Fibroblast of lung (primary cell): ENCODE data around the gene N4BP2L2. TPM values are rescaled to one million over a fixed set of nuclear protein-coding genes. Genes with fewer than 3 reads are reported as not detected.
A peak's percentile ranks its signal among the peaks of the same experiment; 100 is the strongest.

Experiments
- DNase-seq, 2 donors: peaks; one replicate each; pipeline versions ENCODE4 v3.0.0 to v3.0.0-alpha.2; 2010; ENCODE audit warnings: low read depth in 2 of 2
- H2AFZ ChIP-seq: 2 replicates; pipeline ENCODE4 v1.5.1; 2012; ENCODE audit warnings: low read length, control low read depth, inconsistent platforms
- H3K27ac ChIP-seq: 2 replicates; pipeline ENCODE4 v1.5.1; 2011; ENCODE audit warnings: low read length, control low read depth; ENCODE audit not compliant: insufficient read depth
- H3K27me3 ChIP-seq: 2 replicates; pipeline ENCODE4 v1.5.1; 2011; ENCODE audit warnings: mild to moderate bottlenecking, low read length; ENCODE audit not compliant: control insufficient read depth, insufficient read depth
- H3K36me3 ChIP-seq: 2 replicates; pipeline ENCODE4 v1.5.1; 2011; ENCODE audit warnings: low read length; ENCODE audit not compliant: control insufficient read depth, insufficient read depth
- H3K4me1 ChIP-seq: 2 replicates; pipeline ENCODE4 v1.5.1; 2011; ENCODE audit warnings: low read length; ENCODE audit not compliant: control insufficient read depth, insufficient read depth; ENCODE audit errors: extremely low read depth
- H3K4me2 ChIP-seq: 2 replicates; pipeline ENCODE4 v1.5.1; 2011; ENCODE audit warnings: low read length, control low read depth; ENCODE audit not compliant: insufficient read depth; ENCODE audit errors: extremely low read depth
- H3K4me3 ChIP-seq, 4 experiments: fragments of 200-600 bp in 1 of 4; sonication (generic) in 1 of 4; replicated peaks in 1 of 4; 2 replicates each; pipeline ENCODE4 v1.5.1; 2011 to 2016; ENCODE audit warnings: low read length in 4 of 4, low read depth in 3 of 4, mild to moderate bottlenecking in 3 of 4, control low read depth in 2 of 4, inconsistent platforms in 1 of 4, mixed read lengths in 1 of 4; ENCODE audit not compliant: insufficient read depth in 1 of 4; ENCODE audit errors: control extremely low read depth in 1 of 4
- H3K79me2 ChIP-seq: 2 replicates; pipeline ENCODE4 v1.5.1; 2012; ENCODE audit warnings: mild to moderate bottlenecking, low read length, inconsistent platforms; ENCODE audit not compliant: control insufficient read depth, insufficient read depth
- H3K9ac ChIP-seq: 2 replicates; pipeline ENCODE4 v1.5.1; 2011; ENCODE audit warnings: mild to moderate bottlenecking, low read length, control low read depth; ENCODE audit not compliant: insufficient read depth
- H3K9me3 ChIP-seq: 2 replicates; pipeline ENCODE4 v1.5.1; 2012; ENCODE audit warnings: low read depth, low read length; ENCODE audit not compliant: control insufficient read depth, insufficient read depth
- H4K20me1 ChIP-seq: 2 replicates; pipeline ENCODE4 v1.5.1; 2011; ENCODE audit warnings: low read length; ENCODE audit not compliant: control insufficient read depth, insufficient read depth; ENCODE audit errors: extremely low read depth
- CTCF ChIP-seq, 2 donors: IDR thresholded peaks in 1 of 2; conservative IDR thresholded peaks in 1 of 2; 1 replicate in 1 of 2; 2 replicates in 1 of 2; pipeline ENCODE4 v1.5.1; 2011 to 2012; ENCODE audit warnings: low read length in 2 of 2, control low read depth in 1 of 2, inconsistent platforms in 1 of 2, low read depth in 1 of 2, mild to moderate bottlenecking in 1 of 2
- EZH2 ChIP-seq: IDR thresholded peaks from 2 replicates; pipeline ENCODE4 v1.5.1; 2012; ENCODE audit warnings: low read length, control low read depth, mild to moderate bottlenecking; ENCODE audit errors: missing control alignments
- polyA plus RNA-seq, 2 donors: library from polyadenylated mRNA; depleted of rRNA in 1 of 2; stranded (reverse) in 1 of 2; unstranded in 1 of 2; fragments of >200 nt; gene quantifications; 2 replicates each; pipeline ENCODE4 v1.2.1, GENCODE V29; 2011 to 2012; ENCODE audit warnings: missing spikeins in 1 of 2
- total RNA-seq: library from RNA; depleted of rRNA; stranded (reverse); fragments of >200 nt; gene quantifications from 2 replicates; pipeline ENCODE4 v1.2.1, GENCODE V29; 2014

The N4BP2L2 gene
- total and polyA plus RNA-seq, 2 donors (not counting 1 experiment from before 2014, with no cell fraction given) = 62.4 to 139 TPM

- H3K4me1 ChIP-seq = no peaks in the 10 kb centered on the region
- H3K9me3 ChIP-seq = no peaks in the 10 kb centered on the region
- H3K4me3 ChIP-seq = no peak overlapping the region
- no peak overlapping the region for H3K4me2 ChIP-seq
- H3K79me2 ChIP-seq = no peaks in the 10 kb centered on the region
- TF ChIP-seq EZH2 (no peak), CTCF (conservative IDR thresholded peaks at IDR 0.05 in 1 of 2, IDR thresholded peaks at IDR 0.05 in 1 of 2; ENCODE audit: low read depth in 1 of 2, low read length in 2 of 2) (no peak)
- no peak for DNase-seq
- H3K27ac ChIP-seq = no peak overlapping the region
- no peaks in the 10 kb centered on the region for H4K20me1 ChIP-seq
- H3K9ac ChIP-seq = no peak overlapping the region
- no peaks in the 10 kb centered on the region for H3K27me3 ChIP-seq
- H3K36me3 ChIP-seq = no peaks in the 10 kb centered on the region
- H2AFZ ChIP-seq = no peak overlapping the region
Measured at GRCh38 chr13:32545083-32545482, 6.5 kb upstream of the N4BP2L2 start.

DNA sequence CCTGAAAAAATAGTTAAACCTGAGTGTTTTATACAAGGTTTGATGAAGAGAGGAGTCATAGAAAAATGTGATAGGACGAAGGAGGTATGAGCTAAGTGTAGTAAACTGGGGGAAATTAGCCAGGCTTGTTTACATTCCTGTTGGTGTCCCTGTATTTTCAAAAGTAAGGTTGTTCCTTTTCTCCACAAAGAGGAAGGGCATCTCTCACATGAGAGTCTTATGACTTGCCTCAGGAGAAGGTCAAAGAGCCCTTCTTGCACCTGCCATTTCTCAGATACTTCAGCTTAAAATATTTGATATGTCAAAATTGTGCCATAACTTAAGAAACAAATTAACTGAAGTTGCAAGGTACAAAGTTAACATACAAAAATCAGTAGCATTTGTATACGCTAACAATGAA lies 3.6 kb upstream of the N4BP2L2 start:
- H3K9ac ChIP-seq = no peak overlapping the region

DNA sequence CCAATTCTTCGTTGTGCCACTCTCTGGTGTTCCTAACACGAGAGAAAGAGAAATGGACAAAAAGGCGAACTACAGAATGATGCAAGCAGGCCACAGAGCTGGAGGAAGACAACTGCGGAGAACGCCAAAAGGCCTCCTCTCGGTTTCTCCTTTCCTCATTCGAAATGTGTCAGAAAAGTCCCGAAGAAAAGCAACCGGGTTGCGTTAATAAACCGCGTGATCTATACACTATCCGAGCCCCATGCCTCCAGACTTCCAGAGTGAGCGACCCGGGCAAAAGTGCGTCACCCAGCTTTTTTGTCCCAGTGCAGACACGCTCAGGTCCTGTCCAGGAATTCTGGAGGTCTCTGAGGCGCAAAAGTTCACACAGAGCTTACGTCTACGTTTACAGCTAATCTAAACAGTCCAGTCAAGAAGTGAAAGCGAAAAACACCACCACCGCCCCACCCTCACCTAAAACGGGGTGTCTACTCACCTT lies 413 bp downstream of the N4BP2L2 start:
- H2AFZ ChIP-seq = peak overlapping the region; percentile 15
- H4K20me1 ChIP-seq = no peaks in the 10 kb centered on the region
- H3K9me3 ChIP-seq = no peaks in the 10 kb centered on the region
- peaks cover 44% of the 10 kb centered on the region for H3K79me2 ChIP-seq
- H3K4me2 ChIP-seq = peak overlapping the region; percentile 18
- peak overlapping the region; percentile 82 for H3K9ac ChIP-seq
- peak; percentile 50 to 52 for DNase-seq
- H3K27ac ChIP-seq = peak overlapping the region; percentile 96
- H3K4me3 ChIP-seq = peak overlapping the region; percentile 48 to 99 (median 64)
- no peaks in the 10 kb centered on the region for H3K27me3 ChIP-seq
- H3K36me3 ChIP-seq = peaks cover 3% of the 10 kb centered on the region
- peaks cover 2% of the 10 kb centered on the region for H3K4me1 ChIP-seq
- TF ChIP-seq CTCF (conservative IDR thresholded peaks at IDR 0.05 in 1 of 2, IDR thresholded peaks at IDR 0.05 in 1 of 2; ENCODE audit: low read depth in 1 of 2, low read length in 2 of 2) (no peak), EZH2 (no peak)

More for the DNA sequence above, 3.6 kb upstream of the N4BP2L2 start:
- Histone ChIP-seq H3K27me3 (no peaks in the 10 kb centered on the region), H4K20me1 (no peaks in the 10 kb centered on the region), H3K4me2 (no peak overlapping the region), H3K9me3 (no peaks in the 10 kb centered on the region), H3K79me2 (peaks cover 12% of the 10 kb centered on the region), H2AFZ (no peak overlapping the region), H3K4me1 (no peaks in the 10 kb centered on the region), H3K27ac (no peak overlapping the region), H3K4me3 (no peak overlapping the region), H3K36me3 (no peaks in the 10 kb centered on the region)
- TF ChIP-seq EZH2 (no peak), CTCF (conservative IDR thresholded peaks at IDR 0.05 in 1 of 2, IDR thresholded peaks at IDR 0.05 in 1 of 2; ENCODE audit: low read depth in 1 of 2, low read length in 2 of 2) (no peak)
- DNase-seq = no peak
